IMR-90 (cell line): ENCODE measurements around the gene PYCR2. TPM values are rescaled to one million over a fixed set of nuclear protein-coding genes. Genes with fewer than 3 reads are reported as not detected.

ENCODE experiments used
- ATAC-seq: fragments of 200-7000 bp; cut with Tn5 transposase; 2 replicates; pipeline ENCODE4 v1.9.1; 2020; ENCODE audit warnings: low read depth, mild to moderate bottlenecking, moderate library complexity
- BruUV-seq: library from RNA; stranded (reverse); fragments of 400-500 nt; replicated peaks from 2 replicates; lab custom pipeline; 2021; lab: Mats Ljungman, UMichigan
- CTCF ChIA-PET: fragments of 300-600 bp; formaldehyde crosslinking; extraction: SDS; loops from one replicate; lab custom pipeline; 2021; ENCODE audit warnings: antibody characterized with exemption; lab: Yijun Ruan, JAX
- POLR2A ChIA-PET: fragments of 300-600 bp; sonication (Branson Sonifier 250); formaldehyde crosslinking; loops from one replicate; lab custom pipeline; 2022; ENCODE audit warnings: antibody characterized with exemption; ENCODE audit not compliant: unreplicated experiment; lab: Charles Lee
- DNase-seq: peaks from one replicate; pipeline ENCODE4 v3.0.0; 2013
- H2AFZ ChIP-seq: replicated peaks from 2 replicates; pipeline ENCODE3; 2013; ENCODE audit warnings: low read length, mild to moderate bottlenecking; ENCODE audit not compliant: poor library complexity
- H2AK5ac ChIP-seq: 2 replicates; pipeline ENCODE4 v1.6.1; 2013; ENCODE audit warnings: low read depth, low read length, inconsistent platforms
- H2AK9ac ChIP-seq: replicated peaks from 2 replicates; pipeline ENCODE3; 2013; ENCODE audit warnings: mild to moderate bottlenecking, low read depth, low read length, moderate library complexity; ENCODE audit not compliant: poor library complexity
- H2BK120ac ChIP-seq: 2 replicates; pipeline ENCODE4 v1.6.1; 2013; ENCODE audit warnings: low read depth, low read length, inconsistent platforms
- H2BK15ac ChIP-seq: 3 replicates; pipeline ENCODE4 v1.6.1; 2013; ENCODE audit warnings: low read depth, low read length, inconsistent platforms
- H2BK20ac ChIP-seq: 2 replicates; pipeline ENCODE4 v1.6.1; 2013; ENCODE audit warnings: low read depth, mild to moderate bottlenecking, inconsistent platforms, low read length, moderate library complexity
- H2BK5ac ChIP-seq: 2 replicates; pipeline ENCODE4 v1.6.1; 2013; ENCODE audit warnings: mild to moderate bottlenecking, low read depth, low read length, inconsistent platforms; ENCODE audit not compliant: poor library complexity, severe bottlenecking
- H3K14ac ChIP-seq: replicated peaks from 2 replicates; pipeline ENCODE4 v1.6.1; 2013; ENCODE audit warnings: low read depth, low read length, inconsistent platforms
- H3K18ac ChIP-seq: 2 replicates; pipeline ENCODE4 v1.6.1; 2013; ENCODE audit warnings: low read depth, low read length, control low read depth
- H3K23ac ChIP-seq: 2 replicates; pipeline ENCODE4 v1.6.1; 2013; ENCODE audit warnings: low read depth, low read length, inconsistent platforms
- H3K27ac ChIP-seq: 2 replicates; pipeline ENCODE4 v1.5.1; 2013; ENCODE audit warnings: mild to moderate bottlenecking, control low read depth, low read length; ENCODE audit not compliant: insufficient read depth
- H3K27me3 ChIP-seq: 2 replicates; pipeline ENCODE4 v1.6.1; 2013; ENCODE audit warnings: low read length; ENCODE audit not compliant: control insufficient read depth, insufficient read depth
- H3K36me3 ChIP-seq: 2 replicates; pipeline ENCODE4 v1.6.1; 2013; ENCODE audit warnings: low read length, mixed read lengths; ENCODE audit not compliant: control insufficient read depth, insufficient read depth
- H3K4ac ChIP-seq: 2 replicates; pipeline ENCODE4 v1.6.1; 2013; ENCODE audit warnings: low read depth, low read length, inconsistent platforms
- H3K4me1 ChIP-seq: 2 replicates; pipeline ENCODE4 v1.6.1; 2013; ENCODE audit warnings: low read length, mixed read lengths; ENCODE audit not compliant: control insufficient read depth, insufficient read depth
- H3K4me2 ChIP-seq: 2 replicates; pipeline ENCODE4 v1.6.1; 2013; ENCODE audit warnings: low read depth, mild to moderate bottlenecking, control low read depth, low read length, moderate library complexity
- H3K4me3 ChIP-seq: 2 replicates; pipeline ENCODE4 v1.5.1; 2013; ENCODE audit warnings: low read depth, mild to moderate bottlenecking, control low read depth, low read length, moderate library complexity; ENCODE audit not compliant: insufficient read depth
- H3K56ac ChIP-seq: 2 replicates; pipeline ENCODE4 v1.6.1; 2013; ENCODE audit warnings: low read length, inconsistent platforms; ENCODE audit not compliant: insufficient read depth; ENCODE audit errors: extremely low read depth
- H3K79me1 ChIP-seq, 2 experiments: 2 replicates each; pipeline ENCODE4 v1.6.1; 2013; ENCODE audit warnings: low read length in 2 of 2, inconsistent platforms in 1 of 2, low read depth in 1 of 2
- H3K9ac ChIP-seq: 2 replicates; pipeline ENCODE4 v1.6.1; 2013; ENCODE audit warnings: low read depth, low read length, control low read depth
- H3K9me1 ChIP-seq: 2 replicates; pipeline ENCODE4 v1.6.1; 2013; ENCODE audit warnings: low read length, inconsistent platforms; ENCODE audit not compliant: insufficient read depth
- H3K9me3 ChIP-seq: 2 replicates; pipeline ENCODE4 v1.6.1; 2013; ENCODE audit warnings: low read length; ENCODE audit not compliant: control insufficient read depth, insufficient read depth
- H4K20me1 ChIP-seq: 2 replicates; pipeline ENCODE4 v1.6.1; 2013; ENCODE audit warnings: low read length, inconsistent platforms; ENCODE audit not compliant: insufficient read depth
- H4K5ac ChIP-seq: 2 replicates; pipeline ENCODE4 v1.6.1; 2013; ENCODE audit warnings: mild to moderate bottlenecking, low read depth, low read length, control low read depth
- H4K8ac ChIP-seq, 2 experiments: 2 replicates each; pipeline ENCODE4 v1.6.1; 2013; ENCODE audit warnings: low read depth in 2 of 2, low read length in 2 of 2, control low read depth in 1 of 2, inconsistent platforms in 1 of 2
- H4K91ac ChIP-seq: 2 replicates; pipeline ENCODE4 v1.6.1; 2013; ENCODE audit warnings: low read depth, low read length, inconsistent platforms; ENCODE audit not compliant: insufficient read depth
- BHLHE40 ChIP-seq: fragments of 150-350 bp; IDR thresholded peaks from 2 replicates; pipeline ENCODE4 v1.6.1; 2016; ENCODE audit warnings: mild to moderate bottlenecking, low read depth, low read length
- MAZ ChIP-seq: IDR thresholded peaks from 2 replicates; pipeline ENCODE4 v1.6.1; 2012; ENCODE audit warnings: low read depth, mild to moderate bottlenecking, low read length, improper control_type of control experiment, moderate library complexity, borderline replicate concordance
- MXI1 ChIP-seq: IDR thresholded peaks from 2 replicates; pipeline ENCODE4 v1.6.1; 2012; ENCODE audit warnings: low read depth, mild to moderate bottlenecking, low read length, moderate library complexity, borderline replicate concordance
- POLR2A ChIP-seq: IDR thresholded peaks from 2 replicates; pipeline ENCODE4 v1.6.1; 2012; ENCODE audit warnings: mild to moderate bottlenecking, low read depth, low read length
- RAD21 ChIP-seq: IDR thresholded peaks from 2 replicates; pipeline ENCODE4 v1.6.1; 2012; ENCODE audit warnings: low read length, improper control_type of control experiment
- RCOR1 ChIP-seq: IDR thresholded peaks from 2 replicates; pipeline ENCODE4 v1.6.1; 2012; ENCODE audit warnings: mild to moderate bottlenecking, low read length, improper control_type of control experiment; ENCODE audit not compliant: insufficient replicate concordance
- WGBS, 2 experiments: methylation state at CpG; one replicate each; pipeline versions ENCODE4 v1.1.5 to v1.1.7; 2013; ENCODE audit warnings: missing lambda C conversion rate in 2 of 2; ENCODE audit not compliant: insufficient read length in 1 of 2; ENCODE audit errors: extremely low coverage in 2 of 2; 5-methylcytosine and 5-hydroxymethylcytosine counted together
- dilution Hi-C: fragments of 300-500 bp; cut with HindIII; formaldehyde crosslinking; loops from one replicate; pipeline ENCODE4 v1.14.3; 2018; ENCODE audit warnings: low sequenced_read_pairs; ENCODE audit not compliant: unreplicated experiment
- in situ Hi-C: fragments of 300-500 bp; cut with MboI; formaldehyde crosslinking; loops from 3 replicates; pipeline ENCODE4 v1.14.3; 2019; ENCODE audit warnings: low sequenced_read_pairs, inconsistent platforms, mixed read lengths
- intact Hi-C: fragments of 100-400 bp; cut with micrococcal nuclease; formaldehyde crosslinking; loops from 2 replicates; pipeline ENCODE4 v1.10.0; 2022
- polyA plus RNA-seq, 3 experiments: library from polyadenylated mRNA; depleted of rRNA; stranded (reverse); fragments of >200 nt; gene quantifications; 2 replicates each; pipeline ENCODE4 v1.2.3, GENCODE V29; 2012; ENCODE audit warnings: low replicate concordance in 1 of 3
- total RNA-seq: library from RNA; depleted of rRNA; stranded (reverse); fragments of >200 nt; gene quantifications from 2 replicates; pipeline ENCODE4 v1.2.3, GENCODE V29; 2012

The PYCR2 gene
- total and polyA plus RNA-seq, 2 of the 4 experiments (the other 2 are of a cell fraction) = 34.4 to 68.1 TPM

GRCh38 chr1:225881959-225882693 is 41.9 kb downstream of the PYCR2 start, which contains the start of gene TMEM63A (continued):
- TF ChIP-seq MAZ (0 out of 2 replicates have a peak, but pooled peaks have one; percentile 1), RCOR1 (no peak)

GRCh38 chr1:225881081-225881958 is 42.7 kb downstream of the PYCR2 start:
- peak overlapping the region; percentile 97 for H2AK5ac ChIP-seq
- dilution Hi-C loops = no loop called here

More at GRCh38 chr1:225881081-225881958, 42.7 kb downstream of the PYCR2 start:
- CTCF ChIA-PET = interaction anchor here (0.9 kb wide), 1 partner anchor 117 kb away, joined by 3 read pairs; no protein-coding TSS in a partner anchor
- Histone ChIP-seq H3K14ac (peak overlapping the region; percentile 86), H3K23ac (peak overlapping the region; percentile 94), H4K5ac (peak overlapping the region; percentile 26), H3K4me2 (peak overlapping the region; percentile 94), H4K8ac (peak overlapping the region; percentile 88 to 91), H3K9me3 (no peaks in the 10 kb centered on the region), H4K20me1 (peaks cover 35% of the 10 kb centered on the region), H2BK20ac (peak overlapping the region; percentile 32; the same call in 1 of the 2 replicates), H3K27me3 (no peaks in the 10 kb centered on the region), H2BK15ac (peak overlapping the region; percentile 97; the same call in 2 of the 3 replicates), H4K91ac (peak overlapping the region; percentile 71), H2BK120ac (peak overlapping the region; percentile 80), H3K9me1 (peaks cover 11% of the 10 kb centered on the region), H3K36me3 (peaks cover 7% of the 10 kb centered on the region; the same call in 1 of the 2 replicates), H3K27ac (peak overlapping the region; percentile 71), H2AK9ac (peak overlapping the region; percentile 98), H3K56ac (peak overlapping the region; percentile 76), H2BK5ac (peak overlapping the region; percentile 21), H3K9ac (peak overlapping the region; percentile 87), H2AFZ (peak overlapping the region; percentile 99), H3K79me1 (peaks cover 21 to 62% of the 10 kb centered on the region in 2 experiments), H3K4ac (peak overlapping the region; percentile 90), H3K4me3 (peak overlapping the region; percentile 94), H3K4me1 (peaks cover 12% of the 10 kb centered on the region; the same call in 1 of the 2 replicates), H3K18ac (peak overlapping the region; percentile 14; the same call in 1 of the 2 replicates)
- POLR2A ChIA-PET = no interaction called here
- BruUV-seq = no TSS peak
- DNase-seq (peak; percentile 60), ATAC-seq (peak; percentile 38)
- TF ChIP-seq MXI1 (no peak), BHLHE40 (no peak), POLR2A (no peak; the same call in 1 of the 2 replicates), MAZ (peak; percentile 36; the same call in 1 of the 2 replicates), RAD21 (no peak)
- intact Hi-C loops = loop anchor here (1.0 kb wide), 1 partner anchor 95 kb away; no protein-coding TSS in a partner anchor
- in situ Hi-C loops = no loop called here
- WGBS, 2 experiments = 4% methylated on average over 10 of the region's 25 CpGs; no CpG with 5 or more reads in 1 of the 2 experiments
